ENCODE results near the gene SMAP1. TPM values are rescaled to one million over a fixed set of nuclear protein-coding genes. Genes with fewer than 3 reads are reported as not detected.

The SMAP1 gene
- total RNA-seq (2011; cell fraction: chromatin; rRNA removed; ENCODE audit: low replicate concordance): 3.7 and 17.4 TPM in 2 replicates
- total RNA-seq (2011; cell fraction: nucleolus; rRNA removed): 3.7 and 5.8 TPM in 2 replicates
- 5.8 and 6.9 TPM in 2 replicates for total RNA-seq (2011; cell fraction: nucleoplasm; rRNA removed)
- total RNA-seq (2014; rRNA removed): 14.1 and 15.1 TPM in 2 replicates
- total RNA-seq (2014; rRNA removed; fragmentation: Illumina TruSeq; extraction: Trizol): 20.8 and 22.2 TPM in 2 replicates
- 18.2 and 19.4 TPM in 2 replicates for total RNA-seq (2015; rRNA removed; fragmentation: Illumina TruSeq; extraction: Trizol)
- total RNA-seq (2021): 18.0 and 19.6 TPM in 2 replicates
- 14.3 and 15.5 TPM in 2 replicates for polyA plus RNA-seq (2011; rRNA removed)
- 11.0 and 12.0 TPM in 2 replicates for polyA plus RNA-seq (2011; cell fraction: cytosol; rRNA removed)
- 9.4 and 9.7 TPM in 2 replicates for polyA plus RNA-seq (2011; cell fraction: nucleus; rRNA removed)
- polyA plus RNA-seq (2012): 17.0 and 26.5 TPM in 2 replicates
- 21.2 and 26.4 TPM in 2 replicates for polyA plus RNA-seq (2014; fragmentation: Illumina TruSeq; extraction: Trizol)
- 10 to 100 TPM; 11.4 to 11.7 TPM for polyA plus RNA-seq (2014; fragmentation: Nextera tagmentation; extraction: Ambion mirVana)
- polyA plus RNA-seq (2014; rRNA removed): 11.2 and 12.3 TPM in 2 replicates
- 18.4 and 18.7 TPM in 2 replicates for polyA minus RNA-seq (2011; rRNA and poly(A)+ RNA removed)
- polyA minus RNA-seq (2011; cell fraction: cytosol; rRNA and poly(A)+ RNA removed): 14.4 and 14.7 TPM in 2 replicates
- 5.7 and 7.4 TPM in 2 replicates for polyA minus RNA-seq (2011; cell fraction: nucleus; rRNA and poly(A)+ RNA removed)
- Bru-seq, nascent RNA: percentile 63 among the genes with signal in this experiment
- BruChase-seq, experiment 1, labeled RNA remaining after a 2-hour chase: percentile 68 among the genes with signal in this experiment
- BruChase-seq, experiment 2, labeled RNA remaining after a 6-hour chase: percentile 66 among the genes with signal in this experiment
- long read RNA-seq, experiment 1, transcript SMAP1-201 (10 exons, 2,403 nt): major isoform, 22 of 77 reads
- long read RNA-seq, experiment 1, partial matches to known transcripts: 30 of 77 reads
- long read RNA-seq, experiment 1, other reads (novel, unspliced or antisense): 24 of 77 reads
- long read RNA-seq, experiment 2, transcript SMAP1-201 (10 exons, 2,403 nt): major isoform, 12 of 28 reads
- long read RNA-seq, experiment 2, partial matches to known transcripts: 2 of 28 reads
- long read RNA-seq, experiment 2, other reads (novel, unspliced or antisense): 13 of 28 reads
- long read RNA-seq, experiment 3, transcript SMAP1-201 (10 exons, 2,403 nt): major isoform, 6 of 16 reads
- long read RNA-seq, experiment 3, partial matches to known transcripts: 8 of 16 reads
- long read RNA-seq, experiment 3, other reads (novel, unspliced or antisense): 0 of 16 reads

- peak; percentile 96 for ATAC-seq
- Histone ChIP-seq H4K20me1 (replicated peaks; ENCODE audit: control insufficient read depth, insufficient read depth, low read length) (0 out of 2 replicates have a peak, but pooled peaks cover 4% of the 10 kb centered on the region), H3K27me3 (ENCODE audit: control insufficient read depth in 2 of 2, insufficient read depth in 2 of 2, low read length in 2 of 2) (0 out of 5 replicates have a peak, but pooled peaks cover 0 to 8% of the 10 kb centered on the region in 2 experiments), H3K9ac (ENCODE audit: insufficient read depth in 1 of 2, low read depth in 2 of 2, low read length in 2 of 2) (peak within 1 kb of the TSS; percentile 80 to 96), H2AFZ (ENCODE audit: low read depth, low read length) (peak within 1 kb of the TSS; percentile 96), H3K4me3 (peak within 1 kb of the TSS; percentile 83), H3K4me2 (ENCODE audit: insufficient read depth, low read length) (peak within 1 kb of the TSS; percentile 97), H3K9me1 (ENCODE audit: control insufficient read depth, insufficient read depth, low read length) (no peaks in the 10 kb centered on the region), H3K36me3 (ENCODE audit: control insufficient read depth, insufficient read depth, low read length) (no peaks in the 10 kb centered on the region), H3K9me3 (replicated peaks; ENCODE audit: control insufficient read depth, insufficient read depth, low read depth, low read length) (no peaks in the 10 kb centered on the region; the same call in 1 of the 2 replicates), H3K79me2 (ENCODE audit: control insufficient read depth, insufficient read depth, low read length) (peaks cover 31% of the 10 kb centered on the region), H3K4me1 (replicated peaks in 1 of 2; ENCODE audit: control insufficient read depth in 2 of 2, insufficient read depth in 2 of 2, low read length in 2 of 2) (peaks cover 12 to 17% of the 10 kb centered on the region in 2 experiments; a peak in 3 of 5 replicates), H3K27ac (ENCODE audit: extremely low read depth, low read depth, low read length) (peak within 1 kb of the TSS; percentile 83)
- FAIRE-seq: no peak
- CTCF ChIA-PET (ENCODE audit: low intra/inter-chr PET ratio): interaction anchor here (0.7 kb wide), 1 partner anchor 43 kb away, joined by 3 read pairs; no protein-coding TSS in a partner anchor
- BruUV-seq (replicated peaks): no TSS peak
- POLR2A ChIA-PET: interaction anchor here (0.6 to 1.4 kb wide), 6 partner anchors 9 to 255 kb away, joined by 3 to 6 read pairs (median 4); partner anchors contain the start of genes FAM135A and SDHAF4
- in situ Hi-C loops (cut with MboI): no loop called here
- under 1% methylated on average over 44 of the region's 90 CpGs for WGBS (ENCODE audit: insufficient coverage, low coverage, missing lambda C conversion rate)
- intact Hi-C loops (cut with micrococcal nuclease): loop anchor here (10.0 kb wide), 1 partner anchor 273 kb away; no protein-coding TSS in a partner anchor
- DNase-seq (ENCODE audit: extremely low read depth in 1 of 4, low spot score in 3 of 4): peak; percentile 94 to 99 (median 98)
- TF ChIP-seq NR3C1 (CRISPR knock-in tag; IDR thresholded peaks at IDR 0.05) (0 out of 2 replicates have a peak, but pooled peaks have one; percentile 56), GABPB1 (CRISPR knock-in tag; IDR thresholded peaks at IDR 0.05) (peak; percentile 73), HDAC8 (tag; IDR thresholded peaks at IDR 0.05) (no peak), MEIS2 (IDR thresholded peaks at IDR 0.05; ENCODE audit: partially characterized antibody) (peak; percentile 79), MAZ (CRISPR knock-in tag; conservative IDR thresholded peaks at IDR 0.05 in 1 of 2, IDR thresholded peaks at IDR 0.05 in 1 of 2) (peak; percentile 87 to 88), UBTF (IDR thresholded peaks at IDR 0.05; ENCODE audit: borderline replicate concordance in 1 of 2, low read depth in 2 of 2, low read length in 2 of 2) (peak; percentile 62 to 92; a peak in 3 of 4 replicates), TSC22D4 (tag; IDR thresholded peaks at IDR 0.05) (no peak), ZBTB33 (CRISPR knock-in tag; IDR thresholded peaks at IDR 0.05) (peak; percentile 49; the same call in 1 of the 2 replicates)
These were observed at the start of gene SMAP1 for GRCh38 chr6:70667711-70668498. Gene SMAP1 (plus strand): TSS chr6:70667883. CDS start chr6:70668024, 141 bp downstream.

Data from K562 (cell line).